Regular cardiac myocyte (primary cell): ENCODE results near the gene SLC25A3. TPM values are rescaled to one million over a fixed set of nuclear protein-coding genes. Genes with fewer than 3 reads are reported as not detected.

Experiments
- total RNA-seq: library from RNA; depleted of rRNA; stranded (reverse); fragments of >200 nt; gene quantifications from 2 replicates; pipeline ENCODE4 v1.2.3, GENCODE V29; 2014

SLC25A3 gene
- total RNA-seq: 497 and 577 TPM in 2 replicates

DNA sequence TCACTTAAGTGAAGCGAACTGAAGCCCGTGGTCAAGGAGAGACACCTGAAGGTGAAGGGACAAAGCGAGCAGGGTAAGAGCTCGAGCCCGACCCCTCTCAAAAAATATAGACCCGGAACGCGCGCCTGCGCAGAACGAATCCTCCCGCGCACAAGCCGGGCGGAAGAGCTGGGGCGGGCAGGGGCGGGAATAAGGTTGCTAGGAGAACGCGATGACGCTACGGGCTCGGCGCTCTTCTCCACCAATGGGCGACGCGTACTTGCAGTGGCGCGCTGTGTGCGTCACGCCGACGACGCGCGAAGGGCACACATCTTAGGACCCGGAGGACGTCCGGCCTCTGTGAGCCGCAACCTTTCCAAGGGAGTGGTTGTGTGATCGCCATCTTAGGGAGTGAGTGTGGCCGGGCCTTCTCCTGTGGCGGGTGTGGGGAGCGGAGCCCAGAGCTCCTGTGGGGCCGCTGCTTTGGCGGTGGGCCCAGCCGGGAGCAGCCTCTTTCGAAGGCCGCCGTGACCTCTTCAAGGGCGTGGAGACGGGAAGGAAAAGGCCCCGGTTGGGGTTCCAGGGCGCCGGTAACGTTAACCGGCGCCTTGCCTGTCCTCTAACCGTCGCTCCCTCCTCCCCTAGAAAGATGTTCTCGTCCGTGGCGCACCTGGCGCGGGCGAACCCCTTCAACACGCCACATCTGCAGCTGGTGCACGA, at the start of gene SLC25A3:
Gene SLC25A3 (plus strand): TSS at position 336 of the 699 bp plus-strand sequence. CDS start 293 bp downstream, at position 629.

GRCh38 chr12:98644712-98645571, 51.5 kb downstream of the SLC25A3 start, which contains the start of the genes APAF1 and IKBIP:
Gene APAF1 (plus strand): TSS chr12:98645290. CDS start chr12:98648360, 3,070 bp downstream.
Gene IKBIP (minus strand): TSS chr12:98644788. CDS start chr12:98644701, 87 bp downstream.

Other genes starting within 250 kb of the SLC25A3 start
- gene TMPO, start 78.1 kb upstream of the SLC25A3 start, total RNA-seq: 49.9 and 173 TPM in 2 replicates
- 95.3 and 109 TPM in 2 replicates for gene IKBIP, start 51.1 kb downstream of the SLC25A3 start, total RNA-seq
- gene APAF1, start 51.6 kb downstream of the SLC25A3 start, total RNA-seq: 30.7 and 39.3 TPM in 2 replicates